Activated CD8-positive, alpha-beta memory T cell treated with anti-CD3 and anti-CD28 coated beads for 4 hours (primary cell): ENCODE measurements around the gene PTPN14.
"Not testable (repeated sequence)": the region's sequence is repeated elsewhere in the genome, so short reads cannot be mapped to it uniquely, and the experiment has no call there.

Source experiments
- DNase-seq, 2 donors: peaks; one replicate each; pipeline ENCODE4 v3.0.0-alpha.2; 2020; ENCODE audit warnings: low read depth in 2 of 2

The PTPN14 gene

GRCh38 chr1:214510914-214511638, 40.3 kb downstream of the PTPN14 start:
- no peak for DNase-seq

GRCh38 chr1:214510477-214510876, 40.9 kb downstream of the PTPN14 start:
- no peak for DNase-seq

- not testable (repeated sequence) for DNase-seq
These were observed 41.8 kb downstream of the PTPN14 start for GRCh38 chr1:214509622-214510021.

GRCh38 chr1:214506972-214507431, 44.4 kb downstream of the PTPN14 start:
- no peak for DNase-seq

- DNase-seq: no peak
These were observed 46.3 kb downstream of the PTPN14 start for GRCh38 chr1:214505134-214505533.

GRCh38 chr1:214504330-214504729, 47.1 kb downstream of the PTPN14 start:
- DNase-seq: no peak

GRCh38 chr1:214503553-214503952, 47.8 kb downstream of the PTPN14 start:
- no peak for DNase-seq

- DNase-seq: no peak
These were observed 50.9 kb downstream of the PTPN14 start for GRCh38 chr1:214500340-214501055.

- no peak for DNase-seq
These were observed 51.7 kb downstream of the PTPN14 start for GRCh38 chr1:214499732-214500131.

- DNase-seq: no peak
These were observed 53.4 kb downstream of the PTPN14 start for GRCh38 chr1:214498021-214498420.

GRCh38 chr1:214496126-214496525, 55.3 kb downstream of the PTPN14 start:
- DNase-seq: no peak

GRCh38 chr1:214494706-214495105, 56.7 kb downstream of the PTPN14 start:
- DNase-seq: no peak

GRCh38 chr1:214494179-214494578, 57.2 kb downstream of the PTPN14 start:
- not testable (repeated sequence) for DNase-seq

GRCh38 chr1:214493126-214493796, 58.1 kb downstream of the PTPN14 start:
- no peak for DNase-seq

- no peak for DNase-seq
These were observed 58.9 kb downstream of the PTPN14 start for GRCh38 chr1:214492401-214493075.

GRCh38 chr1:214491468-214492146, 59.8 kb downstream of the PTPN14 start:
- no peak for DNase-seq

GRCh38 chr1:214485151-214485550, 66.3 kb downstream of the PTPN14 start:
- no peak for DNase-seq

GRCh38 chr1:214483180-214483579, 68.2 kb downstream of the PTPN14 start:
- DNase-seq: not testable (repeated sequence)

GRCh38 chr1:214481983-214482634, 69.3 kb downstream of the PTPN14 start:
- DNase-seq: not testable (repeated sequence)

GRCh38 chr1:214476986-214477870, 74.2 kb downstream of the PTPN14 start:
- DNase-seq: no peak
